GM18526 (cell line): Measurements from ENCODE around the gene SLC39A10.

Experiments
- POLR2A ChIP-seq: IDR thresholded peaks from 3 replicates; pipeline ENCODE4 v1.6.1; 2011; ENCODE audit not compliant: insufficient read length; ENCODE audit errors: extremely low read depth

The SLC39A10 gene

DNA sequence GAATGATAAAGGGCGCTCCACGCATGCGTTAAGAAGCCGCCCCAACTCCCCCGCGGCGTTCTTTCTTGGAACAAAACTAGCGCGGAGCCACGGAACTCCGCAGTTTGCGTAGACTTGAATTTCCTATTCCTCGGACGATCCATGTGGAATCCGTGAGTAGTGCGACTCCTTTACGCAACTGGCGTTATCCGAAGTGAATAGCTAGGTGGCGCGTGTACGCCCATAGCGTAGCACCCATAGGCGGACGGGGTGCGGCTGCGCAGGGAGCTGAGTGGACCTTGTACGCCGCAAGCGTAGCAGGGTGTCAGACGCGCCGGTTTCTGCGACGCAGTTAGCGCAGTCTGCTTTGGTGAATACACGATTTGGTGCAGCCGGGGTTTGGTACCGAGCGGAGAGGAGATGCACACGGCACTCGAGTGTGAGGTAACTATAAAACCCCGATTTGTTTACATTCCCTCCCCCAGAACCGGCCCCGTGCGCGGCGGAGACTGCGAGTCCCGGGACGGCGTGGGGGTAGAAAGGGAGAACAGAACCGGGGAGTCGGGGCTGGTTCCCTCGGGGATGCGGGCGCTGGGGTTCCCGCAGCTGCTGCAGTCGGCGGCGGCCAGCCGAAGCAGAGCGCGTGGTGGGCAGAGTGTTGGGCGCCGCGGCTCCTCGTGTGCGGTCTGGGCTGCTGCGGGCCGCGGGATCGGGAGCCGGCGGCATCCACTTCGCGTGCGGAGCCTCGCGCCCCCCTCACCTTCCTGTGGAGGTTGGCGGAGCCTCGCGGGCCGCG, at the start of gene SLC39A10:
SLC39A10 (plus strand) TSS at position 368 of the 775 bp plus-strand sequence. CDS start 22,817 bp downstream, outside the sequence.
- peak; percentile 99 for TF ChIP-seq POLR2A

DNA sequence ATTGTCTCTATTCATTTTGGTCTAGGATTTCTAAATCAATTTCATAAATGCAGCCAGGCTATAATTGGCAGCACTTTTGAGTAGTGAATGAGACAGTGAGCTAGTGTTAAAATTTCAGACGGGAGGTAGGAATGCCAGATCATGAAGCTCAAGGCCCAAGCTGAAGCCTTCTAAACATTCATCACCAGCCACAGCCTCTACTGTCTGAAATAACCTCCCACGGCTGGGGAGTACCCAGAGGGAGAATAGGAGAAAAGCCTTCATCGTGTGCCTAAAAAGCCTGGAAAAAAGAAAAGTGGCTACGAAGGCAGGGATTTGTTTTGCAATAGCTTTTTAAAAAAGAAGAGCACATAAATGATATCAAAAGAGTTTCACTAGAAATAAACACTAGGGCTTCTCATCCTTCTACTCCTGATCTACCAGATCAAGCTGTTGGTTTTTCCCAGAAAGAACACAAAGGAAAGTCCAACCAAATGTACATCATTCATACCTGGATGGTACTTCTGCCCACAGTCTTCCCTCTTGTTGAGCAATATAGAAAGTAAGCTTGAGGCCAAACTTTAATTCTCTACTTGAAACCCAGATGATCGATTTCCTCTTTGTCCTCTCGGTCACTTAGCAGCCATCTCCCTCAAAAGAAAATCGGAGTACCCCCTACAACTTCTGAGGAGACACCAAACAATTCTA, 48.1 kb upstream of the SLC39A10 start:
- TF ChIP-seq POLR2A: no peak

GRCh38 chr2:195610717-195611116, 46.3 kb upstream of the SLC39A10 start:
- no peak for TF ChIP-seq POLR2A

DNA sequence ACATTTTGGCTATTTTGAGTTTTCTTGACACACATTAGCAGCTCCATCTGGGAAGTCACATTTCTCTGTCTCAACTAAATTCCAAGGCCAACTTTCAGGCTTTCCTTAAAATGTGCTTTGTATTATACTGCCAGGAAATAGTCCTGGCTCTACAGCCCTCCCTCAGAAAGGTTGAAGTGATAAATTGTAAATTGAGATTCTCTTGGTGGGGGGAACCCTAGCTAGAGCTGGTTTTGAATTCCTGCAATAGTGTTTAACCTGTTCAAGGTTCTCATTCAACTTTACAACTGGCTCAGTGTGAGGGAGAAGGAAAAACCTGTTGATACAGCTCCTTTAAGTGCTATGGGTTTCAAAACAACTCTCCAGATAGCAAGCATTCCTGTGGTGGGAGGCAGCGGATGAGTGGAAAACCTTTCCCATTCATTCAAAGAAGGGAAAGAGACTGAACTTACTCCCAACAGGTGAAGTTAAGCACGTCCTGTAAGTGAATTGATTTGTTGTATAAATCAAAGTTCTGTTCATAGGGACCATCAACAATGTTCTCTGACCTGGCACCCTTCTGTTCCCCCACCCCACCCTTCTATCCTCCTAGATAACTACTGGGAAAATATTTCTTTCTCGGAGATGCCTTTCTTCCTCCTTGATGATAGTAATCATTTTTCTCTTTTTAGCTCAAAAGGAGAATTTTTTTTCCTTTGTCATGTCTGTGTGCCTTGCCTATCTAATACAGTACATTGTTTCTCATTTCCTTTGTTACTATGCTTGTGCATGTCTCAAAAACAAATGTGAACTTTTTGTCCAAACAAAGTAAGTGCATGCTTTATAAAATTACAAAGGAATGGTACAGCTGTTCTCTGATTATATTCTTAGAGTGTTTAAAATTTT, 44.2 kb upstream of the SLC39A10 start:
- no peak for TF ChIP-seq POLR2A

DNA sequence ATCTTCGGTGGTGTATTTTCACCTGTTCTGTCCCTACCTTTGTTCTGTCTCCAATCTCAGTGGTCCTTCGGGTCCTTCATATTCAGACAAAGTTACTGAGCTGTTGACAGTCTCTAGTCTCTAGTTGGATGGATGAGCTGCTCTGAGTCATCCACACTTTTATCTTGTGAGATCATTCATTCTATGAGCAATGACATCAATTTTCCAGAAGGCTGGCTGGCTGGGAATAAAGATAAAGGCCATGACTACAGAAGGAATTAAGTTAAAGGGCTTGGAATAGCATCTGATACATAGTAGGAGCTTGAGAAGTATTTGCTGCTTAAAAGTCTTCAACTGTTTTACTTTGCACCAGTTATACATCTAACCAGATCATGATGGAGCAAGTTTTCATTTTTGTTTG, 43.1 kb upstream of the SLC39A10 start:
- no peak for TF ChIP-seq POLR2A

- no peak for TF ChIP-seq POLR2A
Observed at GRCh38 chr2:195619590-195619989, 37.4 kb upstream of the SLC39A10 start.

DNA sequence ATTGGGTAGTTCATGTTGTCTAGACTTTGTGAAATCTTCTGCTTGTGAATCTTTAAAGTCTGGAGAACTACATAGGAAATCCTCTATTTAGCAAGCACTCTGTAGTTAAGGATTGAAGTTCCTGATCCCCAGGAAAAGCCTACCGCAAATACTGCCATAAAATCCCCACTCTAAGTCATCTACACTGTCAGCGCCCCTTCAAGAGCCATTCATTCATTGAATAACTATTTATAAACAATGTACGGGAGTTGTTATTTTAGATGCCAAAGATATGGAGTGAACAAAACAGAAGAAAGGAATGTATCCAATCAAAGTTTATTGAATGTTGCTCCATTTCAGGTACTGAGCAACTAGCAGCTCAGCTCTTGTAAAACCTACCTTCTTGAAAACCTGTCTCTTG, 36.5 kb upstream of the SLC39A10 start:
- TF ChIP-seq POLR2A: no peak

DNA sequence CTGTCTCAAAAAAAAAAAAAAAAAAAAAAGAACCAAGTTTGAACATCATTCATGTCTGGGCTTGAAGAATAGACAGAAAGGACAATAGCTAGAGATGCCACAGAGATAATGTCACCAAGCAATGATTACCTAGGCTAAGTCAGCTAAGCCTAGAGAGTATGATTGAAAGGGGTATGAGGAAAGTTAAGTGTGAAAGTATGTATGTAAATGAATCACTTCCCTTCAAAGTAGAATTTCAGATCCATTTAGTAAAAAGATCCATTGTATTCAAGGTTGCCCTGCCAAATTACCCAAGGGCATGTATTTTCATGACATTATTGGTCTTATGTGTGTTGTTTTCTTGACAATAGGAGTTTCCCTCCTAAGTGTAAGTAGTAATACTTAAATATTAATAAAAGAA, 34.1 kb upstream of the SLC39A10 start:
- no peak for TF ChIP-seq POLR2A

GRCh38 chr2:195626507-195626906, 30.5 kb upstream of the SLC39A10 start:
- no peak for TF ChIP-seq POLR2A

GRCh38 chr2:195628666-195629065, 28.4 kb upstream of the SLC39A10 start:
- TF ChIP-seq POLR2A: no peak

GRCh38 chr2:195632856-195633572, 24.0 kb upstream of the SLC39A10 start:
- TF ChIP-seq POLR2A: no peak

- TF ChIP-seq POLR2A: no peak
Observed at GRCh38 chr2:195633573-195633870, 23.5 kb upstream of the SLC39A10 start.

GRCh38 chr2:195633974-195634373, 23.1 kb upstream of the SLC39A10 start:
- TF ChIP-seq POLR2A: no peak

GRCh38 chr2:195636890-195637289, 20.1 kb upstream of the SLC39A10 start:
- no peak for TF ChIP-seq POLR2A

- TF ChIP-seq POLR2A: no peak
Observed at GRCh38 chr2:195638750-195639149, 18.3 kb upstream of the SLC39A10 start.

DNA sequence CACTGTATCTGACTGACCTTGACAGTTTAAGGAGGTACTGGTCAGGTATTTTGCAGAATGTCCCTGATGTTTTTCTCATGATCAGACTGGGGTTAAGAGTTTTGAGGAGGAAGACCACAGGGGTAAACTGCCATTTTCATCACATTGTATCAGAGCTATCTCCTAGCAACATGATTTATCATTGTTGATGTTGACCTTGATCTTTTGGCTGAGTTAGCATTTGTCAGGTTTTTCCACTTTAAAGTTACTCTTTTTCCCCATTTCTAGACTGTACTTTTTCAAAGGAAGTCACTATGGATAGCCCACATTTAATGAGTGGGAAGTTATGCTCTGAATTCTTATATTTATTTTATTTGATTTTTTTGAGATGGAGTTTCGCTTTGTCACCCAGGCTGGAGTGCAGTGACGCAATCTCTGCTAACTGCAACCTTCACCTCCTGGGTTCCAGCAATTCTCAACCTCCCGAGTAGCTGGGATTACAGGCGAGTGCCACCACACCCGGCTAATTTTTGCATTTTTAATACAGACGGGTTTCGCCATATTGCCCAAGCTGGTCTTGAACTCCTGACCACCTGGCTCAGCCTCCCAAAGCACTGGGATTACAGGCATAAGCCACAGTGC, 17.7 kb upstream of the SLC39A10 start:
- no peak for TF ChIP-seq POLR2A
